GM12873 (cell line): ENCODE results near the gene FBXO38.

Source experiments
- CTCF ChIP-seq: IDR thresholded peaks from 2 replicates; pipeline ENCODE4 v1.5.1; 2012; ENCODE audit warnings: low read depth, mild to moderate bottlenecking, moderate library complexity, low read length, control low read depth; ENCODE audit not compliant: insufficient read depth; ENCODE audit errors: missing control alignments

The FBXO38 gene

GRCh38 chr5:148458036-148458888, 74.5 kb downstream of the FBXO38 start:
- TF ChIP-seq CTCF, result no peak

GRCh38 chr5:148459669-148460068, 75.9 kb downstream of the FBXO38 start:
- TF ChIP-seq CTCF, result no peak

DNA sequence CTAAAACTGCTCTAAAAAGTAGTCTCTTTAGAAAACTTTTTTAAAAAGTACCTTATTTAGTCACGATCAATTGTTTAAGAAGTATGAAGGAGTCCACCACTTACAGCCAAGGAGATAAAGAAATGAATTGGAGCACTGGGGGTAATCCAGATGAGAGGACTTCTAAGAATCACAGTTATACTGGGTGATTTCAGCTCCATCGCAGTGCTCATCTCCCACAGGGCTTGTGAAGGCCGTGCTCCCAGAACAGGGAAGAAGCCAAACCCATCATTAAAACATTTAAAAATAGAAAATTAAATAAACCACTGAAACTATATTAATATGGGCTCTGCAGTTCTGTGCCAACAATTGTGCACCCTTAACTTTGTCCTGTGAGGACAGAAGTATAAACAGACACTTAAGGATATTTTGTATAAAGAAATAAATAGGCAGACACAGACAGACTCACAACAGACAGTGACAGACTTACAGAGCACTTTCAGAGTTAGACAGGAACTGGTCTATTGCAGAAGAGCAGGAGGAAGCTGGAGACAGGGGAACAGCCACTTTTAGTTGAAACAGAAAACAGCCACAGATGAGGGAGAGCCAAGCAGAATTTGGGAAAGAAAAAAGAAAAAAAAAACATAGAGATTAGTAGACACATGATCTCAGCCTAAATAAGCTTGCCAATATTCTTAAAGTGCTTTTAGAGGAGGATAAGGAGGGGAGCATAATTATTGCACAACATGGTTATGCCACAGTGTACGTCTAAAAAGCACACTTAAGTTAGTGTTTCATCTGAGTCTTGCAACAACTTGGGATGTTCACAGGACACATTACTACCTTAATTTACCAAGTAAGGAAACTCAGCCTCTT, 81.8 kb downstream of the FBXO38 start:
- TF ChIP-seq CTCF, result no peak

GRCh38 chr5:148466236-148466580, 82.5 kb downstream of the FBXO38 start:
- TF ChIP-seq CTCF, result no peak

DNA sequence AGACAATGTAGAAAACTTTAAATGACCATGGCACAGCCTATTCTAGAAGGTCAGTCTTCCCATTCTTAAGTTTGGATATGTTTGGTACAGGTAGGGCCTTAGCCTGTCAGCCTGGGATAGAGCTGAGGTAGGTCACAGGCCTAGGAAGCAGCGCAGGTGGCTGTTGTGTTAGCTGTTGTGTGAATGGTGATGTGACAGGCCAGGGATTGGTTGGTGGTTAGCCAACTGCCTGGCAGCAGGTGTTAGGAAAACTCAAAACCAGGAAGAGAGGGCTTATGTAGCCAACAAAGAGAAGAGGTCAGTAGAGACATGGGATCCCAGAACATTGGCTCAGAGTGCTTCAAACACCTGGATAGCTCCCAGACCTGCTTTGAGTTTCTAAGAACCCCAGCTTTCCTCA, 84.2 kb downstream of the FBXO38 start:
- TF ChIP-seq CTCF, result no peak

- no peak for TF ChIP-seq CTCF
Observed at GRCh38 chr5:148469501-148469935, 85.8 kb downstream of the FBXO38 start.

- TF ChIP-seq CTCF, result no peak
Observed at GRCh38 chr5:148471379-148471778, 87.6 kb downstream of the FBXO38 start.
